ENCODE measurements around the gene VSIG4.

VSIG4 gene

GRCh38 chrX:66023385-66024091, 16.3 kb downstream of the VSIG4 start:
- no peak for DNase-seq

DNA sequence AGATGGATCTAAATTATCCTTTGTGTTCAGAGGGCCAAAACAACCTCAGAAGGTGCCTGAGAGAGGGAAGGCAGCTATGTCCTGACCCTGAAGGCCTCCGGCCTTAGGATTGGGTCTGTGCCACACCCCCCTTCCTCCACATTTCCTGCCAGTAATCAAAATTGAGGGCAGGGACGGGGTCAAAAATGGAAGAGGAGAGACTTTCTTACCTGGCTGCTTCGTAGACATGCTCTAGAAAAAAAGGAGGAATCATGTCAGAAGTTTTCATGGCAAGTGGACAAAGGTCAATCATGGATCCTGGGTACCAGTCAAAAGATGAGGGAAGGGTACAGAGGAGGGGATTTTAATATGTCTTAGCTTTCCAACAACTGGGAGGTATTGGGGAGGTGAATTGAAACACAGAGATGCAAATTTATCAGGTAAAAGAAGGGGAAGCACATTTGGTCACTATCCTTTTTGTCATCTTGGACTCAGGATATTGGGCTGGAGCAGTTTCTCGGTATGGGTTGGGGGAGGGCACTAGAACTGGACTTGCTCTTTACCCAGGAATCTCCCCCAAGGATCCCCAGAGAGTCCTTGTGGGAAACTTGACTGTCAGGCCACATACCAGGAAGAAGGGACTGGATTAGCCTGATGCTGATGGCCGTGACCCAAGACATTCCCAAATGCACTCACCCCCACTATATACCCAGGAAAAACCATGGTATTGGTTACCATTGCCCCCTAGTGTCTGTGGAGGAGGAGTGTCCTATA, 17.1 kb downstream of the VSIG4 start:
- no peak for DNase-seq

- DNase-seq: no peak
Measured at GRCh38 chrX:66021765-66022631, 17.9 kb downstream of the VSIG4 start.

- no peak for DNase-seq
Measured at GRCh38 chrX:66021401-66021764, 18.5 kb downstream of the VSIG4 start.

GRCh38 chrX:66020631-66021334, 19.1 kb downstream of the VSIG4 start:
- no peak for DNase-seq

DNA sequence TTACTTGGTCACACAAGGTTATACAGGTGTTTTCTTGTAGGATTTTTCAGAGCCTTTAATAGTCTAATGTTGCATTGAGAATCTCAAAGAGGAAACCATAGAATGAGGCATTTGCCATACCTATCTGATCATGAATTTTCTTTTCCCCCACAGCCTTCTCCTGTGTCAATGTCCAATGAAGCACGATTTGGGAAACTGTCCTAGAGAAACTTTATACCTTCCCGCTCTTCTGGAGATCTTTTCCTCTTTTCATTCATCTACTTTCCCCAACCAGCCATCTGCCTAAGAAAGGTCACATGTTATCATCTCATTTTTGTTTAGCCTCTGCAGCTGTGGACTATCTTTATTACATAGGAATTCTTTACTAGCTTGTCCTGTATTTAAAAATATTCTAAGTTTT, 19.9 kb downstream of the VSIG4 start:
- DNase-seq: no peak

GRCh38 chrX:66019310-66019652, 20.6 kb downstream of the VSIG4 start:
- DNase-seq: no peak

DNA sequence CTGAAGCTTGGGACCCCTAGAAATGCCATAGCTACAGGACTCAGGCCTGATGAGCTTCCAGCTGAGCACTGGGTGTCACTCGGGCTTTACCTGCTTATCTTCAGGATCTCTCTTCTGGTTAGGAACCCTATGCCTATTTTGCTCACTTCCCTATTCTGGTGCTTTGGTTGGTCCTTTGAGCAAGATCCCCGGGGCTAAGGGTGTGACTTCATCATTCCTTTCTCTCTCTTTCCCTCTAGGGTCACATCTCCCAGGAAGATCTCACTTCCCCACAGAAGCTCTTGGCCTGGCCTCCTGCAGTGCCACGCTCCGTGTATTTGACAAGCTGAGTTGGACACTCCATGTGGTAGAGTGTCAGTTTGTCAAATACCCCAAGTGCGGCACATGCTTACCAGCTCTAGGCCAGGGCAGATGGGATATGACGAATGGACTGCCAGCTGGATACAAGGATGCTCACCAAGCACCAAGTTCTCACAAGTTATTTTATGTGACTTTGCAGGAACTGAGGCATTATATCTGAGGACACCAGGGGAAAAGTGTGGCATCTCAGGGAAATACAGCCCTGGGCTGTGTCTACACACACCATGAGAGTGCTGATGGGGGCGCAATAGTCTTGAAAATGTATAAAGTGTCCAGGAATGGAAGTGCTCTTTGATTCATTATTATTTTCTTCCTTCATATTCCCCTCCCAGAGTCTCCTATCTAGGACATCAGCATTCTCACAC, 21.1 kb downstream of the VSIG4 start:
- DNase-seq: no peak

DNA sequence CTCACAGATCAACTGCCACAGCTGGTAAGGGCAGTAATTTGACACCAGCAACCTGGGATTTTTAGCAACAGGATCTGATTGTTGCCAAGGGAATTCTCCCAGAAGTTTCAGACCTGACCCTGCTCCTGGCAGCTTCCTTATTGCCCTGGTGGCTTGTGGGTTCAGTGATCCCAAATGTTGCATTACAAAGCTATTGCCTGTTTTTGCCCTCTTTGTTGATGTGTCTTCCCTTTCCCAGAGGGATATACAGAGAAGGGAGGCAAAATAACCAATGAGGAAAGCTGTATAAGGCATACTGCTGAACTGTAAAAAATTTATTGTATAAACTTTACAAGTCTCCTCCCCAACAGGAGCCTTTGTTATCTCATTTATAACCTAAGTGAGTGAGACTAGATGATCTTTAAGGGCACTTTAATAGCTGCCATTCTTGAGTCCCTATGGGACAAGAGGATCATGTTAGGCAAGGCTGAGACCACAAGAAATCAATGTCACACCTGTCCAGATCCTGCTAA, 22.2 kb downstream of the VSIG4 start:
- DNase-seq: no peak

- no peak for DNase-seq
Measured at GRCh38 chrX:66016905-66017658, 22.8 kb downstream of the VSIG4 start.

DNA sequence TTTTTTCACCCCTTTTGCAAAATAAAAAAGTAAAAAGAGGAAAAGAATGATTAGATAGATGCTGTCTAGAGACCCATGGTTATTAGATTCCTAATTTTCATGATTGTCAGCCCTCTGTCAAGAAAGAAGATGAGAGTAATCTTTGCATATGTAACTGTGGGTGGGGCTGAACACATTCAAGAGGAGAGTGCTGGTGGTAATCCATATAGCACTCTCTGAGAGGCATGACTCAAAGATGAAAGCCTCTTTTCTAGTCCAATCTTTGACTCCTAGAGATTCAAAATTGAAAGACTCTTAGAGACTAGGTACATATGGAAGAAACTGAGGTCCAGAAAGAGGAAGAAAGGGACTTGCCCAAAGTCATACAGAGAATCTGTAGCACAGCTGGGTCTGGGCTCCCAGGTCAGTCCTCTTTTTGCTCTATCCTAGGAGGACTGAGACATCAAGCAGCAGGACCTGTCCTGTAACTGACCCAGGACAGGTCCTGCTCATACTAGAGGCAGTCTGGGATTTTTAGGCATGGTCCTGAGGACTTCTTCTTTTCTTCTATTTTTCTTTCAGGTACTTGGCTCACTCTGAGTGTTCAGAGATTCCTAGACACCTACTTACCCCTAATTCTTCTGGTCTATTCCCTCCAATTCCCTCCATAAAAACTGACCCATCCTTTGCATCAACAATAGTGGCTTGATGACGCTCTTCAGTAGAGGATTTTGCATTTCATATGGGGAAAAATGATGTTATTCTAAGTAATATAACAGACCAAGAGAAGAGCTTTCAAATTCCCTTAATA, 23.8 kb downstream of the VSIG4 start:
- no peak for DNase-seq

GRCh38 chrX:66015152-66015831, 24.6 kb downstream of the VSIG4 start:
- no peak for DNase-seq

GRCh38 chrX:66014556-66014955, 25.3 kb downstream of the VSIG4 start:
- DNase-seq: no peak

DNA sequence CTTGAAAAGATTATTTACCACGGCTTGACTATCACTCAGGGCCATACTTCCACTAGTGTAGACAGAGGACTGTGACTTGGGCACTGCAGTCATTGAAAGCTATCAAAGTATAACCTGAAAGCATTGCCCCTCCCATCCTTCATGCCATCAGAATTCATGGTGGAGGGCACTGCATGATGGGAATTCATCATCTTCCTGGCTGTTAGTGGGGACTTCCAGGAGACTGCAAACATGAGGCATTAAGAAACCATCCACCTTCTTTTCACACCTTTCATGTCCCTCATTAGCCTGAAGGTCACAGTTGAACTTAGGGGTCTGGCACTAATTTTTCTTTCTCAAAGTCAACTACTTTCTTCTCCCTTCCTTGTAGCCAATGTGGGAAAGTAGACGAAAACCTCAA, 25.8 kb downstream of the VSIG4 start:
- no peak for DNase-seq

DNA sequence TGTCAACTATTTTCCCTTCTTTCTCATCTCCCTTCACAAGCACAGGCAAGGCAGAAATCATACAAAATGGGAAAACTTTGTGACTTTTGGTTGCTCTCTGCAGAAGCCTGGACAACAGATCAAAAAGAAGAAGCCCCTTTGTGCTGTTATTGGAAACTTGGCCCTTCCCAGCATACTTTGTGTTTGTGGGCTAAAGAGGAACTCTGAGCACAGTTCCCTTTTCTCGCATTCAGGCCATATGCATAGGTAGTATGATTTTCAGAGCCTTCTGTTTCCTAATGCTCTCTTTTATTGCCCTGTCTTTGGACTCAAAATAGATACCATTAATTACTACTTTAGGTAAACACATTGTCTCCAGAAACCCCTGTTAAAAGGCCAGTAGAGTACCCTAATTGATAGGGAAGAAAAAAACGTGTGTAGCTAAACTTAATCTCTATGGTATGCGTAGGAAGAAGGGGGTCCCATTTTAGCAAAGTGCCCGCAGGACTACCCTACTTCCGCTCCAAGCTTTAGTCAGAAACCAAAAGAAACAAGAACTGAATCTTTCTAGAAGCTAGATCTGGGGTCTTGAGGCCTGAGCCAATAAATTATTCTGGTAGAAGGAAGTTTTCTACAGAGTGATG, 26.6 kb downstream of the VSIG4 start:
- no peak for DNase-seq

DNA sequence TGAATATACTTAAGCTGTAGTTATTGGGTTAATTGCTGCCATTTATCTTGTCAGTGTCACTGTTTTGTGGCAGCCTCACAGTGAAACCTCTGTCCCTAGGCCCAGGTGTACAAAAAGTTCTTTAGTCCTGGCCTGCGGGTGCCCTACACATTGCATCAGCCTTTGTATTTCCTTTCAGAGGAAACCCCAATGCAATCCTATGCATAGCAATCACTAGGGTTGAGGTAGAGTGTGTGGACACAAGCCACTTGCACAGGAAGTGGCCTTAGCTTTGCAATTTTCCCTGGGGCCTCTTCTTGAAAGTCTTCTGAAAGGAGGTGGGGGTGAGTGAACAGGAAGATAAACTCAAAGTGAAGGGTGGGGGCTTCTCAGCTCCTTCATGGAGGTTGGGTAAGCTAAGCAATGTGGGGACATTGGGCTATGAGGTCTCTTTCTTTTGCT, 27.8 kb downstream of the VSIG4 start:
- no peak for DNase-seq

- no peak for DNase-seq
Measured at GRCh38 chrX:66009231-66009845, 30.5 kb downstream of the VSIG4 start.

DNA sequence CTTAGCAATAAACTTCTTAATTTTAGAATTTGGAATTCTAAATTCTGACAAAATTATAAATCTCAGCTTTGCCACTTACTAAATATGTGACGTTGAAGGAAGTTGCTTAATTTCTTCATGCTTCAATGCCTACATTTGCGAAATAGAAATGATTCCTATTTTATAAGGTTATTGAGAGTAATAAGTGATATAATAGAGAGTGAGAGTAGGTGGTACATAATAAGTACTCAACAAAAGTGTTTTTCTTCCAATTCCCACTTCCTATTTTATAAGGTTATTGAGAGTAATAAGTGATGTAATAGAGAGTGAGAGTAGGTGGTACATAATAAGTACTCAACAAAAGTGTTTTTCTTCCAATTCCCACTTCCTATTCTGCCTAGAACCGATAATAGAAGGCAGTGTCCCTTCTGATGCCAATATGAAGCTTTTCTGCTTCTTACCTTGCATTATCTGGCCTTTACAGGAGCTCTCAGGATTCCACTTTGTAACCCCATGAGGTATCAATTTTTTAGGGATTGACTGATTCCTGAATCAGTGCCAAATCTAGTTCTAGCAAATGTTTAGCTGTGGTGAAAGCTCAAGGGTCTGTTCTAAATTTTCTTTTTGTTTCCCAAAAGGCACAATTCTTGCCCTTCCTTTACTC, 31.4 kb downstream of the VSIG4 start:
- DNase-seq: no peak
